CD8-positive, alpha-beta memory T cell (primary cell): Measurements from ENCODE around the gene ITGA5. TPM values are rescaled to one million over a fixed set of nuclear protein-coding genes. Genes with fewer than 3 reads are reported as not detected.
"Not testable (repeated sequence)": the region's sequence is repeated elsewhere in the genome, so short reads cannot be mapped to it uniquely, and the experiment has no call there.

Experiments used
- CTCF ChIA-PET: fragments of 350-600 bp; sonication (Branson Sonifier 250); formaldehyde crosslinking; loops from one replicate; lab custom pipeline; 2021; ENCODE audit warnings: antibody characterized with exemption; lab: Charles Lee
- POLR2A ChIA-PET: fragments of 350-600 bp; sonication (Branson Sonifier 250); formaldehyde crosslinking; loops from one replicate; lab custom pipeline; 2021; ENCODE audit warnings: antibody characterized with exemption; lab: Charles Lee
- DNase-seq, 5 donors: peaks; one replicate each; pipeline versions ENCODE4 v3.0.0 to v3.0.0-alpha.2; 2020 to 2022; ENCODE audit warnings: mixed read lengths in 1 of 5
- H3K27ac ChIP-seq: one replicate; pipeline ENCODE4 v1.7.0; 2013; ENCODE audit warnings: low read depth, mild to moderate bottlenecking, low read length, moderate library complexity
- H3K27me3 ChIP-seq: 2 replicates; pipeline ENCODE4 v1.7.0; 2013; ENCODE audit warnings: low read length, mild to moderate bottlenecking; ENCODE audit not compliant: insufficient read depth, poor library complexity, severe bottlenecking
- H3K36me3 ChIP-seq: 2 replicates; pipeline ENCODE4 v1.7.0; 2013; ENCODE audit warnings: mild to moderate bottlenecking, low read length, moderate library complexity; ENCODE audit not compliant: insufficient read depth
- H3K4me1 ChIP-seq: 2 replicates; pipeline ENCODE4 v1.7.0; 2013; ENCODE audit warnings: mild to moderate bottlenecking, low read length, moderate library complexity; ENCODE audit not compliant: insufficient read depth
- H3K4me3 ChIP-seq: 2 replicates; pipeline ENCODE4 v1.7.0; 2013; ENCODE audit warnings: mild to moderate bottlenecking, low read length
- H3K9me3 ChIP-seq: 2 replicates; pipeline ENCODE4 v1.7.0; 2013; ENCODE audit warnings: mild to moderate bottlenecking, low read length
- H3K27ac Mint-ChIP-seq, 8 donors: one replicate each; pipeline ENCODE4 v1.8.0; 2020 to 2021; ENCODE audit warnings: mixed read lengths in 8 of 8, mild to moderate bottlenecking in 6 of 8, inconsistent platforms in 3 of 8, moderate library complexity in 3 of 8
- H3K27me3 Mint-ChIP-seq, 2 donors: one replicate each; pipeline ENCODE4 v1.8.0; 2020 to 2021; ENCODE audit warnings: mixed read lengths in 2 of 2, mild to moderate bottlenecking in 1 of 2, moderate library complexity in 1 of 2
- H3K36me3 Mint-ChIP-seq, 3 donors: one replicate each; pipeline ENCODE4 v1.8.0; 2020 to 2021; ENCODE audit warnings: mixed read lengths in 3 of 3, inconsistent platforms in 1 of 3, mild to moderate bottlenecking in 1 of 3
- H3K4me1 Mint-ChIP-seq, 3 donors: one replicate each; pipeline ENCODE4 v1.8.0; 2020 to 2021; ENCODE audit warnings: mixed read lengths in 3 of 3, inconsistent platforms in 1 of 3, mild to moderate bottlenecking in 1 of 3
- H3K4me3 Mint-ChIP-seq, 7 donors: one replicate each; pipeline ENCODE4 v1.8.0; 2020 to 2021; ENCODE audit warnings: mixed read lengths in 7 of 7, mild to moderate bottlenecking in 6 of 7, moderate library complexity in 4 of 7, inconsistent platforms in 2 of 7
- H3K9me3 Mint-ChIP-seq, 5 donors: one replicate each; pipeline ENCODE4 v1.8.0; 2020 to 2022; ENCODE audit warnings: mixed read lengths in 5 of 5, mild to moderate bottlenecking in 3 of 5, moderate library complexity in 2 of 5, inconsistent platforms in 1 of 5
- polyA plus RNA-seq: library from polyadenylated mRNA; unstranded; fragments of 300-500 nt; fragmentation: Illumina TruSeq; gene quantifications from one replicate; pipeline ENCODE4 v1.2.3, GENCODE V29; 2021
- total RNA-seq, 2 experiments: library from RNA; stranded (reverse); gene quantifications; one replicate each; pipeline ENCODE4 v1.2.3, GENCODE V29; 2021

ITGA5 gene
- total and polyA plus RNA-seq, 3 experiments from 2014 or later = 23.2 to 50.6 (median 25.7) TPM

DNA sequence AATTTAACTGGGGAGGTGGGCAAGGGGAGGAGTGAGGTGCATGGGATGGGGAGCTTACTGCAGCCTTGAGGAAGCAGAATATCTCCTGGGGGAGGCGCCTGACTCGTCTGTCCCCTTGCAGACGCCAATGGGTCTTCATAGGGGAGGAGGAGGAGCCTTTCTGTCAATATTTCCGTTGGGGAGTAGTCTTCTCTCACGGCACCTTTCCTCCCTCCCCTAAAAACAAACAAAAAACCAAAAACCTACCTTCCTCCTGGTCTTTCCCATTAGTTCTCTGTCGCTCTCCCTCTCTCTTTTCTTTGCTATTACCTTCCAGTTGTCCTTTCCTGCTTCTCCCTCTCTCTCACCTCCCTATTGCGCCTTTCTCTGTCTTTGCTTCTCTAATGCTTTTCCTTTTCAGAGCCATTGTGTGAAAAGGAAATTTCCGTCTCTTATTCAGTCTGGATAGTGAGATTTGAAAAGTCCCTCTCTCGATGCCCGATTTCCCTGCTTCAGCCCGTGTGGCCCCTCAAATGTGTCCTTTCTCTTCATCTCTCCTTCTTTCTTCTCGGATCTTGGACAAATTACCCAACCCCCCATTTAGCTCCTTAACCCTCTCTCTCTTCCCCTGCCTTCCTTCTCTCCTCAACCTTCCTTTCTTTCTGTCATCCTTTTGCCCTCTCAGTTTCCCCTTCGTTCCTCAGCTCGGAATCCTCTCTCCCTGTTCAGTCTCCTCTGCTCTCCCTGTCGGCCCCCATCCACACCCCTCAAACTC lies 60.7 kb downstream of the ITGA5 start:
- no peaks in the 10 kb centered on the region for H3K36me3 ChIP-seq
- ChIA-PET POLR2A (interaction anchor here (0.7 to 2.3 kb wide), 9 partner anchors 32 to 107 kb away, joined by 3 to 29 read pairs (median 3); partner anchors contain the start of genes CBX5, COPZ1 and HNRNPA1), CTCF (interaction anchor here (0.7 to 7.6 kb wide), 17 partner anchors 10 to 370 kb away, joined by 3 to 48 read pairs (median 4); partner anchors contain the start of genes CBX5, COPZ1 and HNRNPA1)
- Mint-ChIP-seq H3K4me1 (peaks cover 4 to 6% (median 6%) of the 10 kb centered on the region in 3 donors), H3K9me3 (no peaks in the 10 kb centered on the region), H3K4me3 (no peak overlapping the region), H3K36me3 (no peaks in the 10 kb centered on the region), H3K27me3 (peaks cover 0 to 2% of the 10 kb centered on the region in 2 donors), H3K27ac (no peak overlapping the region)
- H3K4me1 ChIP-seq = peaks cover 15% of the 10 kb centered on the region
- DNase-seq = peak; percentile 24 to 63 (median 40)
- H3K27me3 ChIP-seq = no peaks in the 10 kb centered on the region
- peak overlapping the region; percentile 71 for H3K27ac ChIP-seq
- H3K4me3 ChIP-seq = peak overlapping the region; percentile 80
- no peaks in the 10 kb centered on the region for H3K9me3 ChIP-seq

DNA sequence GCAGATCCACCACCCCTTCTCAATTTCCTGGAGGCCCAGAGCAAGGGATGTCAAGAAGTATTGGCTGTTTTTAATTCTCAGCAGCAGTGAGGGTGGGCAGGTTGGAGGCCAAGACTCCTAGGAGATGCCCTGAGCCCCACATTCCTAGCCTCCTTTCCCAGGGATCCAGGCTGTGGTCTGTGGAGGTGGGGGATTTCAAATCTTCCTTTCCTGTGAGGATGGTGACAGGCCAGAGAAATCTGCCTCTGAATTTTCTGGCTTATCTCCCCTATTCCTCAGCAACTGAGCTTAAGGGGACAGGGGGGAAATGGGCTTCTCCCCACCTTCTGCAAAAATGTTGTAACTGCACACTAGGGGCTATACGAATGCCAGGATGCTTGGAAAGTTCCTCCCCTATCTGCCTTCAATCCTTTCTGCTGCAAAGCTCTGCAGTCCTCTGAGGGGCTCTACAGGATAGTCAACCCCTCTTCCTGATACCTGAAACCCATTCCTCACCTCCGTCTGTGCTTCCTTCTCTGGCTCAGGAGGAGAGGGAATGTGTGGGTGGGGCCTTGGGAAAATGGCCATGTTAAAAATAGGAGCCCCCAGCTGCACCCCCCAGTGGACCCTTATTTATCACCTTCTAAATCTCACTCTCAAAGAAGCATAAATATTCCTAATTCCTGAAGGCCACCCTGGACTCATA lies 61.4 kb downstream of the ITGA5 start:
- ChIA-PET CTCF (interaction anchor here (1.2 to 7.6 kb wide), 4 partner anchors 22 to 46 kb away, joined by 3 to 48 read pairs (median 14); partner anchors contain the start of gene COPZ1), POLR2A (interaction anchor here (2.3 kb wide), 1 partner anchor 77 kb away, joined by 29 read pairs; the partner anchor contains the start of genes CBX5 and HNRNPA1)
- Histone ChIP-seq H3K36me3 (peaks cover 2% of the 10 kb centered on the region), H3K4me3 (peak overlapping the region; percentile 80), H3K27ac (peak overlapping the region; percentile 14), H3K27me3 (no peaks in the 10 kb centered on the region), H3K9me3 (no peaks in the 10 kb centered on the region), H3K4me1 (peaks cover 19% of the 10 kb centered on the region)
- Mint-ChIP-seq H3K4me3 (peak overlapping the region in 3 of 7 donors; percentile 6 to 66 (median 48)), H3K27ac (peak overlapping the region in 3 of 8 donors; percentile 2 to 86 (median 77)), H3K9me3 (no peaks in the 10 kb centered on the region), H3K4me1 (peaks cover 4 to 6% (median 4%) of the 10 kb centered on the region in 3 donors), H3K36me3 (no peaks in the 10 kb centered on the region), H3K27me3 (peaks cover 0 to 2% of the 10 kb centered on the region in 2 donors)
- DNase-seq = no peak

DNA sequence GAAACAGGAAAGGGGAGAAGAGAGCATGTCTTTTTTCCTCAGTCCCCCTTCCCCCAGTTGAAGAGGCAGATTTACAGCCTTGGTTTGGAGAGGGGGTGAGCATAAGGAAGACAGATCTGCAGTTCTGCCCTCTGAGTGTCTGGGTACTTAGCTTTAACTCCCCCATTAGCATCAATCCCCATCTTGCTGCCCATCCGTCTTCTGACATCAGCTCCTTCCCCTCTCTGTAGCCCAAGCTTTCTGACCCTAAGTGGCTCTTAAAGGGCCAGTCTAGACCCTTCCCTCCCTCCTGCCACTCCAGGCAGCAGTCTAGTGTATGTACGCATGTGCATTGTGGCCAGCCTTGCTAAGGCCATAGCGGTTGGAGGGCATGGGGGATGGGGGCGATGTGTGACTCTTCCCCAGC lies 62.1 kb downstream of the ITGA5 start:
- no peaks in the 10 kb centered on the region for H3K27me3 ChIP-seq
- H3K36me3 Mint-ChIP-seq = peaks cover 0 to 6% (median 0%) of the 10 kb centered on the region in 3 donors
- no peaks in the 10 kb centered on the region for H3K9me3 ChIP-seq
- ChIA-PET POLR2A (no interaction called here), CTCF (interaction anchor here (1.2 to 7.6 kb wide), 3 partner anchors 21 to 47 kb away, joined by 3 to 48 read pairs (median 14); no protein-coding TSS in a partner anchor)
- peak overlapping the region in 1 of 7 donors; percentile 59 for H3K4me3 Mint-ChIP-seq
- peaks cover 9 to 11% (median 11%) of the 10 kb centered on the region in 3 donors for H3K4me1 Mint-ChIP-seq
- H3K27ac ChIP-seq = peak overlapping the region; percentile 14
- peaks cover 24% of the 10 kb centered on the region for H3K4me1 ChIP-seq
- H3K36me3 ChIP-seq = peaks cover 4% of the 10 kb centered on the region
- no peaks in the 10 kb centered on the region for H3K9me3 Mint-ChIP-seq
- H3K27ac Mint-ChIP-seq = peak overlapping the region in 4 of 8 donors; percentile 2 to 86 (median 42)
- H3K4me3 ChIP-seq = no peak overlapping the region
- peaks cover 0 to 2% of the 10 kb centered on the region in 2 donors for H3K27me3 Mint-ChIP-seq
- no peak for DNase-seq

DNA sequence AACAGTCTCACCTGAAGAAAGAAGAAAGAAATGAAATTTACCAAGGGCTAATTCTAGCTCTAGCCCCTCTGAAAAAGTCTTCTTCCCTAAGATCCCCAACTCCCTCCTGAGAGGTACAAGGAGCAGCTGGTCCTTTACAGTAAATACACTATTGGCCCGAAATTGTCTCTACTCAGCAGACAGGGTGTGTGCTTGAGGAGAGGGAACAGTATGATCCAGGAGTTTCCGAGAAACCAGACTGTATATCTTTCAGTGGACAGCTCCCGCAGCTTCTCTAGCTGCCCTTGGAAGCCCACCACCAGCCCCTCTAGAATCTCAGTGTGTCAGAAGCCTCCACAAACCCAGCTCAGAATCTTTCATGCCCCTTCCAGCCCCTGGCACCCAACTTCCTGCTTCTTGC lies 62.8 kb downstream of the ITGA5 start:
- peaks cover 29% of the 10 kb centered on the region for H3K4me1 ChIP-seq
- no peaks in the 10 kb centered on the region for H3K27me3 ChIP-seq
- peaks cover 4% of the 10 kb centered on the region for H3K36me3 ChIP-seq
- Mint-ChIP-seq H3K4me1 (peaks cover 13 to 16% (median 16%) of the 10 kb centered on the region in 3 donors), H3K4me3 (peak overlapping the region in 2 of 7 donors; percentile 58 to 59), H3K36me3 (peaks cover 0 to 13% (median 6%) of the 10 kb centered on the region in 3 donors), H3K9me3 (no peaks in the 10 kb centered on the region), H3K27ac (peak overlapping the region in 3 of 8 donors; percentile 47 to 64 (median 61)), H3K27me3 (peaks cover 0 to 2% of the 10 kb centered on the region in 2 donors)
- DNase-seq = no peak
- H3K9me3 ChIP-seq = no peaks in the 10 kb centered on the region
- POLR2A ChIA-PET = no interaction called here
- H3K4me3 ChIP-seq = no peak overlapping the region
- peak overlapping the region; percentile 2 for H3K27ac ChIP-seq
- CTCF ChIA-PET = interaction anchor here (0.8 to 7.6 kb wide), 2 partner anchors 21 to 142 kb away, joined by 3 to 48 read pairs; no protein-coding TSS in a partner anchor

DNA sequence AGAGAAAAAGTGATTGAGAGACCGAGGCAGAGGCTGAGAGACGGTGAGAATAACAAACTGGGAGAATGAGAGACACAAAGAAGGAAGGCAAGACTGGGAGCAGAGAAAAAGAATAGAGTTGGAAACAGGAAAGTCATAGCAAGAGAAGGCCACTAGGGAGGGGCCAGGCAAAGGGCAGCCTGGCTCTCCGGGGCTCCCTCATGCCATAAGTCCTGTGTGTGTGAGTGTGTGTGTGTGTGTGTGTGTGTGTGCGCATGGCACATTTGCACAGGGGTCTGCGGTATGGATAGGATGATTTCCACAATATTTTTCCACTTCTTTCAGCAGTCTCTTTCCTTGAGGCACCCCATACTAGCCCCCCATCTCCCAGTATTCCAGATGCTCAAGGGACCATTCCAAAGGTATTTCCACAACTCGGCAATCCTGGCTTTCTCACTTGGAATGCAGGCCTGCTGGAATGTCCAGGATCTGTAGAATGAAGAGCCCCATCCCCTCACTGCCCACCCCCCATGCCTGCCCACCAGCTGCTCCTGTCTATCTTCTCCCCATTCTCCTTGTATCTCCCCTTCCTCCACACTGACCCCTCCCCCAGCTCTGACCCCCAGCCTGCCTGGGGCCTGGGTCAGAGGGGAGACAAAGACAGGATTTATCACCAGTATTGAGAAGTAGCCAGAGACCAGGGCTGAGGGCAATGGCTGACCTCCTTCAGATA lies 63.8 kb downstream of the ITGA5 start:
- no peak overlapping the region for H3K27ac ChIP-seq
- peaks cover 0 to 2% of the 10 kb centered on the region in 2 donors for H3K27me3 Mint-ChIP-seq
- H3K27me3 ChIP-seq = no peaks in the 10 kb centered on the region
- H3K27ac Mint-ChIP-seq = peak overlapping the region in 5 of 8 donors; percentile 2 to 88 (median 33)
- peaks cover 6% of the 10 kb centered on the region for H3K36me3 ChIP-seq
- no peak for DNase-seq
- CTCF ChIA-PET = interaction anchor here (7.6 kb wide), 1 partner anchor 20 kb away, joined by 48 read pairs; no protein-coding TSS in a partner anchor
- H3K4me1 ChIP-seq = peaks cover 29% of the 10 kb centered on the region
- H3K9me3 Mint-ChIP-seq = no peaks in the 10 kb centered on the region
- H3K4me1 Mint-ChIP-seq = peaks cover 11 to 13% (median 13%) of the 10 kb centered on the region in 3 donors
- H3K4me3 ChIP-seq = no peak overlapping the region
- POLR2A ChIA-PET = no interaction called here
- H3K9me3 ChIP-seq = no peaks in the 10 kb centered on the region
- no peak overlapping the region for H3K4me3 Mint-ChIP-seq
- H3K36me3 Mint-ChIP-seq = peaks cover 6 to 23% (median 14%) of the 10 kb centered on the region in 3 donors

DNA sequence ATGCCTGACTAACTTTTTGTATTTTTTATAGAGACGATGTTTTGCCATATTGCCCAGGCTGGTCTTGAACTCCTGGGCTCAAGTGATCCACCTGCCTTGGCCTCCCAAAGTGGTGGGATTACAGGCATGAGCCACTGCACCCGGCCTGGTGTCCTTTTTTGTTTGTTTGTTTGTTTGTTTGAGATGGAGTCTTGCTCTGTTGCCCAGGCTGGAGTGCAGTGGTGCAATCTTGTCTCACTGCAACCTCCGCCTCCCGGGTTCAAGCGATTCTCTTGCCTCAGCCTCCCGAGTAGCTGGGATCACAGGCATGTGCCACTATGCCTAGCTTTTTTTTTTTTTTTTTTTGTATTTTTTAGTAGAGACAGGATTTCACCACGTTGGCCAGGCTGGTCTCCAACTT lies 64.8 kb downstream of the ITGA5 start:
- H3K4me3 Mint-ChIP-seq, POLR2A ChIA-PET, H3K27me3 ChIP-seq, H3K4me3 ChIP-seq, H3K9me3 Mint-ChIP-seq, H3K27ac Mint-ChIP-seq, H3K27me3 Mint-ChIP-seq, DNase-seq, H3K9me3 ChIP-seq, H3K27ac ChIP-seq, CTCF ChIA-PET: not testable (repeated sequence)
- H3K36me3 ChIP-seq = peaks cover 16% of the 10 kb centered on the region
- H3K4me1 Mint-ChIP-seq = peaks cover 10 to 13% (median 12%) of the 10 kb centered on the region in 3 donors
- peaks cover 7 to 31% (median 19%) of the 10 kb centered on the region in 3 donors for H3K36me3 Mint-ChIP-seq
- H3K4me1 ChIP-seq = peaks cover 22% of the 10 kb centered on the region
